CD4-positive, CD25-positive, alpha-beta regulatory T cell (primary cell): ENCODE data around the gene PITPNB. TPM values are rescaled to one million over a fixed set of nuclear protein-coding genes. Genes with fewer than 3 reads are reported as not detected.

Experiments
- ATAC-seq, 2 donors: fragments of 150-1000 bp; cut with Tn5 transposase; one replicate each; pipeline ENCODE4 v1.10.0; 2021; ENCODE audit warnings: low read depth in 2 of 2, moderate number of reproducible peaks in 2 of 2, moderate library complexity in 1 of 2
- DNase-seq, 3 donors: peaks; one replicate each; pipeline versions ENCODE4 v3.0.0 to v3.0.0-alpha.2; 2012 to 2022; ENCODE audit warnings: mixed read lengths in 1 of 3
- H3K27ac ChIP-seq: one replicate; pipeline ENCODE4 v1.7.0; 2013; ENCODE audit warnings: mild to moderate bottlenecking, low read length; ENCODE audit not compliant: insufficient read depth, poor library complexity, severe bottlenecking
- H3K27me3 ChIP-seq: one replicate; pipeline ENCODE4 v1.7.0; 2013; ENCODE audit warnings: low read length; ENCODE audit not compliant: control insufficient read depth, insufficient read depth
- H3K36me3 ChIP-seq: one replicate; pipeline ENCODE4 v1.7.0; 2013; ENCODE audit warnings: mild to moderate bottlenecking, low read length, moderate library complexity; ENCODE audit not compliant: control insufficient read depth, insufficient read depth
- H3K4me1 ChIP-seq: 2 replicates; pipeline ENCODE4 v1.7.0; 2013; ENCODE audit warnings: mild to moderate bottlenecking, low read length; ENCODE audit not compliant: insufficient read depth, control insufficient read depth, poor library complexity, severe bottlenecking
- H3K4me3 ChIP-seq: one replicate; pipeline ENCODE4 v1.7.0; 2013; ENCODE audit warnings: low read depth, mild to moderate bottlenecking, low read length, moderate library complexity
- H3K9me3 ChIP-seq, 2 experiments: 1 replicate in 1 of 2; 2 replicates in 1 of 2; pipeline ENCODE4 v1.7.0; 2013; ENCODE audit warnings: low read length in 2 of 2, mild to moderate bottlenecking in 1 of 2, moderate library complexity in 1 of 2; ENCODE audit not compliant: control insufficient read depth in 2 of 2
- H3K27ac Mint-ChIP-seq, 3 donors: one replicate each; pipeline ENCODE4 v1.8.0; 2020 to 2022; ENCODE audit warnings: mild to moderate bottlenecking in 3 of 3, mixed read lengths in 3 of 3, moderate library complexity in 2 of 3
- H3K27me3 Mint-ChIP-seq: one replicate; pipeline ENCODE4 v1.8.0; 2022; ENCODE audit warnings: mild to moderate bottlenecking, mixed read lengths
- H3K36me3 Mint-ChIP-seq: one replicate; pipeline ENCODE4 v1.8.0; 2020; ENCODE audit warnings: mixed read lengths
- H3K4me1 Mint-ChIP-seq, 4 donors: one replicate each; pipeline ENCODE4 v1.8.0; 2020 to 2022; ENCODE audit warnings: mixed read lengths in 4 of 4, mild to moderate bottlenecking in 1 of 4
- H3K4me3 Mint-ChIP-seq, 4 donors: one replicate each; pipeline ENCODE4 v1.8.0; 2020 to 2022; ENCODE audit warnings: mild to moderate bottlenecking in 4 of 4, mixed read lengths in 4 of 4, moderate library complexity in 3 of 4
- H3K9me3 Mint-ChIP-seq, 7 donors: one replicate each; pipeline ENCODE4 v1.8.0; 2020 to 2022; ENCODE audit warnings: mixed read lengths in 7 of 7, mild to moderate bottlenecking in 3 of 7, moderate library complexity in 2 of 7
- polyA plus RNA-seq, 4 donors: library from polyadenylated mRNA; unstranded; fragments of 300-500 nt; fragmentation: Illumina TruSeq; gene quantifications; one replicate each; pipeline ENCODE4 v1.2.3, GENCODE V29; 2021
- total RNA-seq: library from RNA; stranded (reverse); gene quantifications from one replicate; pipeline ENCODE4 v1.2.3, GENCODE V29; 2022

Gene PITPNB
- total and polyA plus RNA-seq, 5 donors from 2014 or later = 59.3 to 69.3 (median 64.7) TPM

- H3K4me3 Mint-ChIP-seq = no peak overlapping the region
Measured at GRCh38 chr22:27876684-27877083, 42.4 kb downstream of the PITPNB start.

GRCh38 chr22:27875951-27876350 is 43.1 kb downstream of the PITPNB start:
- H3K27ac ChIP-seq = no peak overlapping the region
- H3K27me3 Mint-ChIP-seq = no peaks in the 10 kb centered on the region
- H3K4me1 ChIP-seq = peaks cover 12% of the 10 kb centered on the region
- H3K36me3 ChIP-seq = peaks cover 22% of the 10 kb centered on the region
- peak overlapping the region in 1 of 4 donors; percentile 4 for H3K4me3 Mint-ChIP-seq
- peak in 1 of 3 donors; percentile 30 for DNase-seq
- peaks cover 18% of the 10 kb centered on the region for H3K36me3 Mint-ChIP-seq
- H3K9me3 Mint-ChIP-seq = no peaks in the 10 kb centered on the region
- H3K4me3 ChIP-seq = no peak overlapping the region
- H3K4me1 Mint-ChIP-seq = peaks cover 33 to 64% (median 47%) of the 10 kb centered on the region in 4 donors
- H3K9me3 ChIP-seq = no peaks in the 10 kb centered on the region
- peak overlapping the region in 2 of 3 donors; percentile 3 to 65 for H3K27ac Mint-ChIP-seq
- H3K27me3 ChIP-seq = no peaks in the 10 kb centered on the region
- no peak for ATAC-seq

More at GRCh38 chr22:27876684-27877083, 42.4 kb downstream of the PITPNB start:
- H3K9me3 Mint-ChIP-seq = no peaks in the 10 kb centered on the region
- Histone ChIP-seq H3K27me3 (no peaks in the 10 kb centered on the region), H3K36me3 (peaks cover 18% of the 10 kb centered on the region), H3K4me1 (peaks cover 12% of the 10 kb centered on the region), H3K4me3 (no peak overlapping the region), H3K9me3 (no peaks in the 10 kb centered on the region), H3K27ac (peak overlapping the region; percentile 5)
- H3K4me1 Mint-ChIP-seq = peaks cover 35 to 60% (median 47%) of the 10 kb centered on the region in 4 donors
- H3K27me3 Mint-ChIP-seq = no peaks in the 10 kb centered on the region
- DNase-seq (no peak), ATAC-seq (no peak)
- peaks cover 11% of the 10 kb centered on the region for H3K36me3 Mint-ChIP-seq
- H3K27ac Mint-ChIP-seq = peak overlapping the region in 1 of 3 donors; percentile 32

GRCh38 chr22:27874764-27875163 is 44.3 kb downstream of the PITPNB start:
- Mint-ChIP-seq H3K4me3 (no peak overlapping the region), H3K36me3 (peaks cover 25% of the 10 kb centered on the region), H3K9me3 (no peaks in the 10 kb centered on the region), H3K4me1 (peaks cover 25 to 67% (median 42%) of the 10 kb centered on the region in 4 donors), H3K27me3 (no peaks in the 10 kb centered on the region), H3K27ac (no peak overlapping the region)
- ATAC-seq (no peak), DNase-seq (no peak)
- Histone ChIP-seq H3K27me3 (no peaks in the 10 kb centered on the region), H3K4me3 (no peak overlapping the region), H3K36me3 (peaks cover 32% of the 10 kb centered on the region), H3K27ac (no peak overlapping the region), H3K4me1 (peaks cover 12% of the 10 kb centered on the region), H3K9me3 (no peaks in the 10 kb centered on the region)

- H3K4me3 Mint-ChIP-seq = no peak overlapping the region
Measured at GRCh38 chr22:27874185-27874584, 44.9 kb downstream of the PITPNB start.

GRCh38 chr22:27873472-27873871 is 45.6 kb downstream of the PITPNB start:
- no peak for ATAC-seq
- Mint-ChIP-seq H3K9me3 (no peaks in the 10 kb centered on the region), H3K4me3 (no peak overlapping the region), H3K27ac (no peak overlapping the region), H3K36me3 (peaks cover 25% of the 10 kb centered on the region), H3K27me3 (no peaks in the 10 kb centered on the region), H3K4me1 (peaks cover 31 to 68% (median 45%) of the 10 kb centered on the region in 4 donors)
- H3K4me1 ChIP-seq = peaks cover 12% of the 10 kb centered on the region
- no peaks in the 10 kb centered on the region for H3K9me3 ChIP-seq
- H3K27ac ChIP-seq = no peak overlapping the region
- H3K4me3 ChIP-seq = no peak overlapping the region
- no peak for DNase-seq
- H3K36me3 ChIP-seq = peaks cover 34% of the 10 kb centered on the region
- no peaks in the 10 kb centered on the region for H3K27me3 ChIP-seq

More at GRCh38 chr22:27874185-27874584, 44.9 kb downstream of the PITPNB start:
- peaks cover 25% of the 10 kb centered on the region for H3K36me3 Mint-ChIP-seq
- ATAC-seq (no peak), DNase-seq (no peak)
- Histone ChIP-seq H3K4me1 (peaks cover 12% of the 10 kb centered on the region), H3K36me3 (peaks cover 32% of the 10 kb centered on the region), H3K27ac (no peak overlapping the region), H3K9me3 (no peaks in the 10 kb centered on the region), H3K4me3 (no peak overlapping the region), H3K27me3 (no peaks in the 10 kb centered on the region)
- no peaks in the 10 kb centered on the region for H3K27me3 Mint-ChIP-seq
- no peak overlapping the region for H3K27ac Mint-ChIP-seq
- H3K4me1 Mint-ChIP-seq = peaks cover 27 to 68% (median 45%) of the 10 kb centered on the region in 4 donors
- no peaks in the 10 kb centered on the region for H3K9me3 Mint-ChIP-seq

GRCh38 chr22:27872488-27872887 is 46.6 kb downstream of the PITPNB start:
- Histone ChIP-seq H3K9me3 (no peaks in the 10 kb centered on the region), H3K27me3 (no peaks in the 10 kb centered on the region), H3K27ac (no peak overlapping the region), H3K4me1 (peaks cover 13% of the 10 kb centered on the region), H3K4me3 (no peak overlapping the region), H3K36me3 (peaks cover 34% of the 10 kb centered on the region)
- Mint-ChIP-seq H3K4me3 (no peak overlapping the region), H3K4me1 (peaks cover 25 to 68% (median 43%) of the 10 kb centered on the region in 4 donors), H3K9me3 (no peaks in the 10 kb centered on the region), H3K36me3 (peaks cover 25% of the 10 kb centered on the region), H3K27me3 (no peaks in the 10 kb centered on the region), H3K27ac (no peak overlapping the region)
- ATAC-seq (no peak), DNase-seq (no peak)

- Mint-ChIP-seq H3K4me3 (no peak overlapping the region), H3K27me3 (no peaks in the 10 kb centered on the region), H3K27ac (peak overlapping the region in 1 of 3 donors; percentile 77), H3K9me3 (no peaks in the 10 kb centered on the region), H3K4me1 (peaks cover 25 to 70% (median 49%) of the 10 kb centered on the region in 4 donors), H3K36me3 (peaks cover 29% of the 10 kb centered on the region)
- Histone ChIP-seq H3K4me3 (no peak overlapping the region), H3K9me3 (no peaks in the 10 kb centered on the region), H3K4me1 (peaks cover 15% of the 10 kb centered on the region), H3K36me3 (peaks cover 36% of the 10 kb centered on the region), H3K27ac (no peak overlapping the region), H3K27me3 (no peaks in the 10 kb centered on the region)
- no peak for DNase-seq
- ATAC-seq = no peak
Measured at GRCh38 chr22:27871306-27872014, 47.6 kb downstream of the PITPNB start.
